ENCODE results near the gene FANCD2OS. TPM values are rescaled to one million over a fixed set of nuclear protein-coding genes. Genes with fewer than 3 reads are reported as not detected.
A peak's percentile ranks its signal among the peaks of the same experiment; 100 is the strongest.
"Not testable (repeated sequence)": the region's sequence is repeated elsewhere in the genome, so short reads cannot be mapped to it uniquely, and the experiment has no call there.

Gene FANCD2OS
- total RNA-seq, 1 experiment from 2014 or later, result not detected

DNA sequence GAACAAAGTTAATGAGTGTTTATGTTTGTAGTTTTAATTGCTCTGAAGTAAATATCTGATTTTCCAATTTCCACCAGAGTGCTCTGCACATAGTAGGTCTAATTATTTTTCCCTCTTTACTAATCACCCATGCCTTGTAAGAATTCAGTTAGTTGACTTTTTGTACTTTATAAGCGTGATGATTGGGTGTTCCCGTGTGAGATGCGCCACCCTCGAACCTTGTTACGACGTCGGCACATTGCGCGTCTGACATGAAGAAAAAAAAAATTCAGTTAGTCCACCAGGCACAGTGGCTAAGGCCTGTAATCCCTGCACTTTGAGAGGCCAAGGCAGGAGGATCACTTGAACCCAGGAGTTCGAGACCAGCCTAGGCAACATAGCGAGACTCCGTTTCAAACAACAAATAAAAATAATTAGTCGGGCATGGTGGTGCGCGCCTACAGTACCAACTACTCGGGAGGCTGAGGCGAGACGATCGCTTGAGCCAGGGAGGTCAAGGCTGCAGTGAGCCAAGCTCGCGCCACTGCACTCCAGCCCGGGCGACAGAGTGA, 33.0 kb upstream of the FANCD2OS start:
- H3K4me1 ChIP-seq (ENCODE audit: insufficient read depth, low read length), result peaks cover 10% of the 10 kb centered on the region; the same call in 1 of the 2 replicates
- H3K4me3 ChIP-seq (ENCODE audit: low read length), result peak overlapping the region; percentile 97; the same call in 1 of the 2 replicates
- no peak overlapping the region for H3K27ac ChIP-seq (ENCODE audit: low read length)
- no peaks in the 10 kb centered on the region for H3K9me3 ChIP-seq (ENCODE audit: low read length)
- H2AFZ ChIP-seq (ENCODE audit: low read length), result peak overlapping the region; percentile 73
- peaks cover 14% of the 10 kb centered on the region for H4K20me1 ChIP-seq (ENCODE audit: low read length)
- no peak for TF ChIP-seq CTCF (conservative IDR thresholded peaks at IDR 0.05; ENCODE audit: low read depth, low read length)
- TF ChIP-seq EZH2phosphoT487 (IDR thresholded peaks at IDR 0.05; ENCODE audit: borderline replicate concordance, low read length), result no peak
- no peak for TF ChIP-seq EZH2 (IDR thresholded peaks at IDR 0.05; ENCODE audit: low read length, unreplicated experiment)
- no peaks in the 10 kb centered on the region for H3F3A ChIP-seq (ENCODE audit: low read length, unreplicated experiment)
- ChIA-PET POLR2A (ENCODE audit: unreplicated experiment) (interaction anchor here (1.0 kb wide), 2 partner anchors 19 to 51 kb away, joined by 3 to 16 read pairs; no protein-coding TSS in a partner anchor), CTCF (interaction anchor here (0.6 kb wide), 1 partner anchor 145 kb away, joined by 4 read pairs; no protein-coding TSS in a partner anchor)
- H3K9ac ChIP-seq (ENCODE audit: low read length), result peak overlapping the region; percentile 84
- DNase-seq (no peak), ATAC-seq (no peak)
- TSS peak; percentile 71 for BruUV-seq (replicated peaks)
- intact Hi-C loops (cut with micrococcal nuclease), result loop anchor here (5.0 kb wide), 1 partner anchor 66 kb away; no protein-coding TSS in a partner anchor
- no peaks in the 10 kb centered on the region for H3K27me3 ChIP-seq (ENCODE audit: low read length)
- no peaks in the 10 kb centered on the region for H3K36me3 ChIP-seq (ENCODE audit: low read depth, low read length)
- no peaks in the 10 kb centered on the region for H3K9me2 ChIP-seq (replicated peaks; ENCODE audit: low read length)
- peak overlapping the region; percentile 100 for H3K4me2 ChIP-seq (ENCODE audit: low read length)
- peaks cover 43% of the 10 kb centered on the region for H3K79me2 ChIP-seq (ENCODE audit: low read length)

- peaks cover 4% of the 10 kb centered on the region for H3K79me2 ChIP-seq (ENCODE audit: low read length)
- DNase-seq (peak; percentile 15), ATAC-seq (no peak)
- intact Hi-C loops (cut with micrococcal nuclease), result no loop called here
- 0 out of 2 replicates have a peak, but pooled peaks cover 4% of the 10 kb centered on the region for H3K4me1 ChIP-seq (ENCODE audit: insufficient read depth, low read length)
- no peaks in the 10 kb centered on the region for H3F3A ChIP-seq (ENCODE audit: low read length, unreplicated experiment)
- H2AFZ ChIP-seq (ENCODE audit: low read length), result no peak overlapping the region
- no peaks in the 10 kb centered on the region for H3K9me2 ChIP-seq (replicated peaks; ENCODE audit: low read length)
- CTCF ChIA-PET, result no interaction called here
- no peak overlapping the region for H3K9ac ChIP-seq (ENCODE audit: low read length)
- POLR2A ChIA-PET (ENCODE audit: unreplicated experiment), result no interaction called here
- H3K27ac ChIP-seq (ENCODE audit: low read length), result no peak overlapping the region
- H3K4me2 ChIP-seq (ENCODE audit: low read length), result no peak overlapping the region
- H3K27me3 ChIP-seq (ENCODE audit: low read length), result no peaks in the 10 kb centered on the region
- no peaks in the 10 kb centered on the region for H4K20me1 ChIP-seq (ENCODE audit: low read length)
- no peaks in the 10 kb centered on the region for H3K36me3 ChIP-seq (ENCODE audit: low read depth, low read length)
- TF ChIP-seq EZH2 (IDR thresholded peaks at IDR 0.05; ENCODE audit: low read length, unreplicated experiment), result no peak
- TF ChIP-seq EZH2phosphoT487 (IDR thresholded peaks at IDR 0.05; ENCODE audit: borderline replicate concordance, low read length), result no peak
- TF ChIP-seq CTCF (conservative IDR thresholded peaks at IDR 0.05; ENCODE audit: low read depth, low read length), result no peak
- H3K9me3 ChIP-seq (ENCODE audit: low read length), result no peaks in the 10 kb centered on the region
- H3K4me3 ChIP-seq (ENCODE audit: low read length), result no peak overlapping the region
- BruUV-seq (replicated peaks), result no TSS peak
Observed at GRCh38 chr3:10137178-10137577, 29.1 kb upstream of the FANCD2OS start.

DNA sequence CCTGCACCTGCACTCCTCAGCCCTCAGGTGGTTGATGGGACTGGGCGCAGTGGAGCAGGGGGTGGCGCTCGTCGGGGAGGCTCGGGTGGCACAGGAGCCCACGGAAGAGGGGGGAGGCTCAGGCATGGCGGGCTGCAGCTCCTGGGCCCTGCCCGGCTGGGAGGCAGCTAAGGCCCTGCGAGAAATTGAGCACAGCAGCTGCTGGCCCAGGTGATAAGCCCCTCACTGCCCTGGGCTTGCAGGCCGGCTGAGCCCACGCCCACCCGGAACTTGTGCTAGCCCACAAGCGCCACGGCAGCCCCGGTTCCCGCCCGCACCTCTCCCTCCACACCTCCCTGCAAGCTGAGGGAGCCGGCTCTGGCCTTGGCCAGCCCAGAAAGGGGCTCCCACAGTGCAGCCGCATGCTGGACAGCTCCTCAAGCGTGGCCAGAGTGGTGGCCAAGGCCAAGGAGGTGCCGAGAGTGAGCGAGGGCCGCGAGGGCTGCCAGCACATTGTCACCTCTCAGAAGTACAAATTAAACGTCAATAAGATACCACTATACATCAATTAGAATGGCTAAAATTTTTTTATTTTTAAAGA, 28.5 kb upstream of the FANCD2OS start:
- TF ChIP-seq EZH2 (IDR thresholded peaks at IDR 0.05; ENCODE audit: low read length, unreplicated experiment) (no peak), EZH2phosphoT487 (IDR thresholded peaks at IDR 0.05; ENCODE audit: borderline replicate concordance, low read length) (no peak), CTCF (conservative IDR thresholded peaks at IDR 0.05; ENCODE audit: low read depth, low read length) (no peak)
- H3K4me1 ChIP-seq (ENCODE audit: insufficient read depth, low read length), result 0 out of 2 replicates have a peak, but pooled peaks cover 4% of the 10 kb centered on the region
- H3K27me3 ChIP-seq (ENCODE audit: low read length), result no peaks in the 10 kb centered on the region
- DNase-seq (no peak), ATAC-seq (no peak)
- intact Hi-C loops (cut with micrococcal nuclease), result no loop called here
- H3F3A ChIP-seq (ENCODE audit: low read length, unreplicated experiment), result no peaks in the 10 kb centered on the region
- no peaks in the 10 kb centered on the region for H3K36me3 ChIP-seq (ENCODE audit: low read depth, low read length)
- H4K20me1 ChIP-seq (ENCODE audit: low read length), result no peaks in the 10 kb centered on the region
- BruUV-seq (replicated peaks), result no TSS peak
- no peaks in the 10 kb centered on the region for H3K9me2 ChIP-seq (replicated peaks; ENCODE audit: low read length)
- POLR2A ChIA-PET (ENCODE audit: unreplicated experiment), result no interaction called here
- H3K27ac ChIP-seq (ENCODE audit: low read length), result no peak overlapping the region
- H3K4me2 ChIP-seq (ENCODE audit: low read length), result no peak overlapping the region
- H3K4me3 ChIP-seq (ENCODE audit: low read length), result no peak overlapping the region
- no peak overlapping the region for H2AFZ ChIP-seq (ENCODE audit: low read length)
- CTCF ChIA-PET, result no interaction called here
- H3K79me2 ChIP-seq (ENCODE audit: low read length), result no peaks in the 10 kb centered on the region
- H3K9me3 ChIP-seq (ENCODE audit: low read length), result no peaks in the 10 kb centered on the region
- H3K9ac ChIP-seq (ENCODE audit: low read length), result no peak overlapping the region

GRCh38 chr3:10135872-10136271, 27.8 kb upstream of the FANCD2OS start:
- H3K4me2 ChIP-seq (ENCODE audit: low read length); H3K27ac ChIP-seq (ENCODE audit: low read length); DNase-seq; H3K4me3 ChIP-seq (ENCODE audit: low read length); POLR2A ChIA-PET (ENCODE audit: unreplicated experiment); CTCF ChIA-PET; H3K9me2 ChIP-seq (replicated peaks; ENCODE audit: low read length); H3K4me1 ChIP-seq (ENCODE audit: insufficient read depth, low read length); H3K9me3 ChIP-seq (ENCODE audit: low read length); H3K79me2 ChIP-seq (ENCODE audit: low read length); BruUV-seq (replicated peaks); ATAC-seq; H3K36me3 ChIP-seq (ENCODE audit: low read depth, low read length); H3F3A ChIP-seq (ENCODE audit: low read length, unreplicated experiment); H3K9ac ChIP-seq (ENCODE audit: low read length); H3K27me3 ChIP-seq (ENCODE audit: low read length); H2AFZ ChIP-seq (ENCODE audit: low read length); H4K20me1 ChIP-seq (ENCODE audit: low read length); intact Hi-C loops (cut with micrococcal nuclease): not testable (repeated sequence)

Measured in PC-3 (cell line).